ENCODE data around the gene KIF25.
"Not testable (repeated sequence)": the region's sequence is repeated elsewhere in the genome, so short reads cannot be mapped to it uniquely, and the experiment has no call there.

Gene KIF25

GRCh38 chr6:167976116-167976657, 21.3 kb upstream of the KIF25 start:
- DNase-seq: not testable (repeated sequence)

- DNase-seq: no peak
Observed at GRCh38 chr6:167976708-167977107, 20.8 kb upstream of the KIF25 start.

- no peak for DNase-seq
Observed at GRCh38 chr6:167977717-167978467, 19.6 kb upstream of the KIF25 start.

- DNase-seq: no peak
Observed at GRCh38 chr6:167978607-167979006, 18.9 kb upstream of the KIF25 start.

GRCh38 chr6:167979436-167980139, 17.9 kb upstream of the KIF25 start:
- DNase-seq: no peak

- DNase-seq: no peak
Observed at GRCh38 chr6:167980911-167981580, 16.4 kb upstream of the KIF25 start.

- no peak for DNase-seq
Observed at GRCh38 chr6:167981916-167982462, 15.5 kb upstream of the KIF25 start.

- no peak for DNase-seq
Observed at GRCh38 chr6:167984144-167984719, 13.2 kb upstream of the KIF25 start.

- DNase-seq: no peak
Observed at GRCh38 chr6:167984876-167985604, 12.4 kb upstream of the KIF25 start.

- no peak for DNase-seq
Observed at GRCh38 chr6:167985911-167986595, 11.4 kb upstream of the KIF25 start.

- DNase-seq: no peak
Observed at GRCh38 chr6:167987396-167988153, 9.9 kb upstream of the KIF25 start.

GRCh38 chr6:167988154-167988495, 9.3 kb upstream of the KIF25 start:
- no peak for DNase-seq

- DNase-seq: no peak
Observed at GRCh38 chr6:167988945-167989841, 8.3 kb upstream of the KIF25 start.

- no peak for DNase-seq
Observed at GRCh38 chr6:167990016-167990945, 7.2 kb upstream of the KIF25 start.

GRCh38 chr6:167993169-167993568, 4.3 kb upstream of the KIF25 start:
- no peak for DNase-seq

- DNase-seq: no peak
Observed at GRCh38 chr6:167993831-167994230, 3.6 kb upstream of the KIF25 start.

GRCh38 chr6:167995302-167995701, 2.2 kb upstream of the KIF25 start:
- DNase-seq: no peak

GRCh38 chr6:167995731-167996151, 1.7 kb upstream of the KIF25 start:
- DNase-seq: no peak
